ENCODE data around the gene GRID2.

The GRID2 gene

GRCh38 chr4:93370256-93370655, 1066.5 kb downstream of the GRID2 start:
- in situ Hi-C loops (cut with HindIII; ENCODE audit: low sequenced_read_pairs), result no loop called here

DNA sequence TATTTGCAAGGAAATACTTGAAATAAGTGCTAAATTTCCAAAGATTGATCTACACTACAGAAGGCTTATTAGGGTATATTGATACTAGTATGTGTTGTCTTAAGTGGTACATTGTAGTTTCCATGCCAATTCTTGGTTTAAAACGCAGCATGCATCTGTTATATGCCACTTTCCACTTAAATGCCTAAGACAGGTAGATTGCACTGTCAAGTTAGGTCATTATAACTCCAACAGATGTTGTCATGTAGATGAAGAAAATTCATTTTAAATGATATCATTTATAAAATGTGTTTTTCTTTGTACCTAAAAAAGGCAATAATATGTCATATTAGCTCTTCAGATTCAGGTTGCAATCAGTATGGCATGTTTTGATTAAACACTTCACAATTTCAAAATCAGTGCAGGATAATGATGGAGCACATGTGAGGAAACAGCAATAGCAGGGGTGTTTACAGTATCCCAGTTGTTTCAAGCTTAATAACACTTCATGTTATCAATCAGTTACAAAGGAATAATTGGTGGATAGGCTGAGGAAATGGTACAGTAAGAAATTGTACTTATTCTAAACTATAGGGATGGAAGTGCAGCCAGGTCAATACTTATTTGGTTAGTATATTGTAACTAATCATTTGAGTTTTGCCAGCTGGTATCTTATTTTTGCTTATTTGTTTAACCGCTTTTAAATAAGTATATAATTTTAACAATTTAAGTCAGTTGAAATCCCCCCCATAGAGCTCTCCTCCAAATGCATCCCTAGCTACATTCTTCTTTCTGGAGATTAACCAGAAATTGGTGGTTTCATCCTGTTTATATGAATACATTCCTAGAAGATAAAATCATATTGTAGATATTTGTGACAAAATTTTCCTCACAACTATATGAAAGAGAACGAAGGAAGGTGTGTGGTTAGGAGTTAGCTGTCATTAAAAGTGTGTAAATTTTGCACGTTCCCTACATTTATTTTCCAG, 1070.4 kb downstream of the GRID2 start:
- in situ Hi-C loops (cut with HindIII; ENCODE audit: low sequenced_read_pairs), result no loop called here

- in situ Hi-C loops (cut with HindIII; ENCODE audit: low sequenced_read_pairs), result no loop called here
Measured at GRCh38 chr4:93384241-93384640, 1080.5 kb downstream of the GRID2 start.

DNA sequence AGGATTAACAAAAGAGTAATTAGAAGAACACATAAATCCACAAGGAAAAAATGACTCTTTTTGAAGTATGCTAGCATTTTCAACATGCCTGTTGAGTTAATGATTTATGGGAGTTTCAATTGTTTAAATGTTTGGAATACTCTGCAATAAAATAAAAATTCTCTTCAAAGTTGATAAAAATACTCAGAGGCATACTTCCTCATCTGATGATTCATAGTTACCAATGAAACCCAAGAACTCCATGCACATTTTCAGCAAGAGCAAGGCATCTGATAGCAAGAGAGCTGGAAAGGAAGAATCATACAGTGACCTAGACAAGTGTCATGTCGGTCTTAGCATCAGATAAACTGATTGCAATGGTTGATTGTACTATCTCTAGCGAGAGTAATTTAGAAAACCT, 1081.1 kb downstream of the GRID2 start:
- in situ Hi-C loops (cut with HindIII; ENCODE audit: low sequenced_read_pairs), result no loop called here

GRCh38 chr4:93394545-93395081, 1090.8 kb downstream of the GRID2 start:
- in situ Hi-C loops (cut with HindIII; ENCODE audit: low sequenced_read_pairs), result no loop called here

DNA sequence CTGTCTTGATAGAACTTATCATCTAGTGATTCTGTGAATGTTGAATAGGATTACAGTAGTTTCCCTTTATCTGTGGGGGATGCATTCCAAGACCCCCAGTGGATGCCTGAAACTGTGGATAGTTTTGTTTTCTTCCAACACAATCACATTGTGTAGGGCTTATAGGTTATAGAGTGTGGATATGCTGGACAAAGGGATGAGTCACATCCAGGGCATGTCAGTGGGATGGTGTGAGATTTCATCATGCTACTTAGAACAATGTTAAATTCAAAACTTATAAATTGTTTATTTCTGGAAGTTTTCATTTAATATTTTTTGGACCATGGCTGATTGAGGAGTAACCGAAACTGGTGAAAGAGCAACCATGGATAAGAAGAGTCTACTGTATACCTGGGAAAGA, 1092.5 kb downstream of the GRID2 start:
- in situ Hi-C loops (cut with HindIII; ENCODE audit: low sequenced_read_pairs), result no loop called here

DNA sequence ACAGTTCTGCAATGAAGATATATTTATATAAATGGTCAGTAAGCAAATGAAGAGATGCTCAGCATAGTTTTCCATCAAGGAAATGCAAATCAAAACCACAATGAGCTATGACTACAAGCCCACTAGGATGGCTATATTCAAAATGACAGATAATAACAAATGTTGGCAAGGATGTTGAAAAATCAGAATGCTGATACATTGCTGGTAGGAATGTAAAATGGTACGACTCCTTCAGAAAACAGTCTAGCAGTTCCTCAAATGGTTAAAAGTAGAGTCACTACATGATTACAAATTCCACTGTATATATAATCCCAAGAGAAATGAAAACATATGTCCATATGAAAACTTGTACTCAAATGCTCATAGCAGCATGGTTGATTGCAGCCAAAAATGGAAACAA, 1099.8 kb downstream of the GRID2 start:
- in situ Hi-C loops (cut with HindIII; ENCODE audit: low sequenced_read_pairs), result no loop called here

- in situ Hi-C loops (cut with HindIII; ENCODE audit: low sequenced_read_pairs), result no loop called here
Measured at GRCh38 chr4:93407493-93408275, 1103.9 kb downstream of the GRID2 start.

DNA sequence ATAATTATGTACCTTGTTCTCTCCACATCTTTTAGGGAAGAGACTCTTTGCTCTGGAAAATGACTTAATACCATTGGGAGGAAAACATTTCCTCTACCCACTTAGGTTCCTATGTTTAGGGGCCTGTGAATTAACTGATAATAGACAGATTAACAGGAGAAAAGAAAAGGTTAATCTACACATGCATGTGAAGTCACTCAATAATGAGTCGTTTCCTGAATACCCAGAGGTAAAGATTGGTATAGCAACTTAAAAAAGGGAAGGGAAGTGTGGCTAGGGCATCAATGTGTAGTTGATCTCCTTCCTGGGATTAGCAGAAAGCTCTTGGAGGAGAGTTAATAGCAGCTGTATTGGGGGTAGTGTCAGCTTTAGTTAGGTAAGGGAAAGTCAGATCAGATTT, 1105.3 kb downstream of the GRID2 start:
- in situ Hi-C loops (cut with HindIII; ENCODE audit: low sequenced_read_pairs), result no loop called here

DNA sequence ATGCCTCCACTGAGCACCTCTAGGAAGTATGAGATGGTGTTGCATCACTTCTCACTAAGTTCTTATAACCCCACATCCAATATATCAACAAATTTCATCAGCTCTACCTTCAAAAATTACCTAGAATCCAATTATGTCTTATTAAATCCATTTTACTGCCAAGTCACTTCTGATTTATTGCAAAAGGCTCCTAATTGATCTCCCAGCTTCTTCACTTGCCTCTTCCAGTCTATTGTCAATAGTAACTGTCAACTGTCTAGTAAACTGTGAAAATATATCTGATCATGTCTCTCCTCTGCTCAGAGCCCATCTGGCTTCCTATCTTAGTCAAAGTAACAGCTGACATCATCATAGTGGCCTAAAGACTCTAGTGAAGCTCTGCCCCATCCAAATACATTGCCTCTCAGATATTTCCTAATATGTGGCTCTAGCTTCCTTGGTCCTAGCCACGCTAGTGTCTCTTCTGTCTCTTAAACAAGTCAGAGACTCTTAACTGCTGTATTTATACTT, 1110.3 kb downstream of the GRID2 start:
- in situ Hi-C loops (cut with HindIII; ENCODE audit: low sequenced_read_pairs), result no loop called here

- in situ Hi-C loops (cut with HindIII; ENCODE audit: low sequenced_read_pairs), result no loop called here
Measured at GRCh38 chr4:93416344-93417128, 1112.8 kb downstream of the GRID2 start.

GRCh38 chr4:93431371-93431770, 1127.6 kb downstream of the GRID2 start:
- in situ Hi-C loops (cut with HindIII; ENCODE audit: low sequenced_read_pairs), result no loop called here

DNA sequence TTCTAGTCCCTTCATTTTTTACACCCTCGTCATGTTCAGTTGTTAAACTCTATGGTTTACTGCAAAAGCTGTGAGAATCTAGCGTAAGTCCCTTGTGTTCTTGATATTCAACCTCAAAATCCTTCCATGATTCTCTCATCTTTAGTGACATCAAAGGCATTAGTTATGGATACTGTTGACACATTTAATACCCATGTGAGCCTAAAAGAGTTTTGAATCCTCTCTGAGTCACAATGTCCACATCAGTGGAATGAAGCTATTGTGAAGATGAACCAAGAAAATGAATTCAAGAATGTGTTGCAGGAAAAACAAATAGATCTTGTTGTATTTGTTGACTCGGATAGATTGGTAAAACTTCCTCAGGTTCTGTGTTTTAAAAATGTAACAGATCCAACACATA, 1130.1 kb downstream of the GRID2 start:
- in situ Hi-C loops (cut with HindIII; ENCODE audit: low sequenced_read_pairs), result no loop called here

DNA sequence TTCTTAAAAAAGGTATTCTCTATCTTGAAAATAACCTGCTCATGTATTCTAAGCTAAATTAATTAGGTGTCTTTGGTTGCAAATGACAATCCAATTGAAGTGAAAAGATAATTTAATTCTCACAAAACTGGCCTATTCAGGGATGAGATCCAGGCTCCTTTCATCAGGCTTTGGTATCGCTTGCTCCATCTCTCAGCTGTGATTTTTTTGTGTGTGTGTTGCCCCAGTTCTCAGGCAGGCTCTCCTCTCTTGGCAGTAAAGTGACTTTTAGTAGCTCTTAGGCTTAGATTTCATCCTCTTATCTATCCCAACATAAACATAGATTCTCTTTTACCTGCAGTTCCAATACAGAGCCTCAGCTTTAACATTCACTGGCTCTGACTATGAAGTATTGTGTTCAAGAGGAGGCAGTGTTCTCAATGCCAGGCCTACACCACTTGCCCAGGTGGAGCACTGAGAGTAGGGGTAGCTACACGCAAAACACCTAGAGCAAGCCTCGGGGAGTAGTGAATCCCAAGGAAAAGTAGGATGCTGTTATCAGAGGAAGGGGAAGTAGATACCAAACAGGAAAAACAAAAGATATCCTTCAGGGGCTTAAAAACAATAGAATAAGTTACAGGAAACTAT, 1132.3 kb downstream of the GRID2 start:
- in situ Hi-C loops (cut with HindIII; ENCODE audit: low sequenced_read_pairs), result no loop called here

GRCh38 chr4:93437991-93438390, 1134.2 kb downstream of the GRID2 start:
- in situ Hi-C loops (cut with HindIII; ENCODE audit: low sequenced_read_pairs), result no loop called here

DNA sequence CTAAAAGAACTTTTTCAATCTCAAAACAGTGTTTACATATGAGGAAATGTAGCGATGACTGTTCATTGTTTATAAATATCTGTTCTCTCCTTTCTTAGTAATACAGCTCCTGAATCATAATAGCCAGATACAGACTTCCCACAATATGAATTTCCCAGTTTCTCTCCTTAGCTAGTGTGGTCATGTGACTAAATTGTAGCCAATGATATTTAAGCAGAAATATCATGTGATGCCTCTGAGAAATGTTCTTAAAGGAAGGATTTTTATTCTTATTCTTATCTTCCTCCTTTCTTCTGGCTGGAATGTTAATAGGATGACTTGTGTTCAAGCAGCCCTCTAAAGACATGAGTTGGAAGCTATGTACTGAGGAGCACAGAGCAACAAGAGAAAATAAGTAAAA, 1141.1 kb downstream of the GRID2 start:
- in situ Hi-C loops (cut with HindIII; ENCODE audit: low sequenced_read_pairs), result no loop called here

- in situ Hi-C loops (cut with HindIII; ENCODE audit: low sequenced_read_pairs), result no loop called here
Measured at GRCh38 chr4:93446038-93446437, 1142.3 kb downstream of the GRID2 start.

DNA sequence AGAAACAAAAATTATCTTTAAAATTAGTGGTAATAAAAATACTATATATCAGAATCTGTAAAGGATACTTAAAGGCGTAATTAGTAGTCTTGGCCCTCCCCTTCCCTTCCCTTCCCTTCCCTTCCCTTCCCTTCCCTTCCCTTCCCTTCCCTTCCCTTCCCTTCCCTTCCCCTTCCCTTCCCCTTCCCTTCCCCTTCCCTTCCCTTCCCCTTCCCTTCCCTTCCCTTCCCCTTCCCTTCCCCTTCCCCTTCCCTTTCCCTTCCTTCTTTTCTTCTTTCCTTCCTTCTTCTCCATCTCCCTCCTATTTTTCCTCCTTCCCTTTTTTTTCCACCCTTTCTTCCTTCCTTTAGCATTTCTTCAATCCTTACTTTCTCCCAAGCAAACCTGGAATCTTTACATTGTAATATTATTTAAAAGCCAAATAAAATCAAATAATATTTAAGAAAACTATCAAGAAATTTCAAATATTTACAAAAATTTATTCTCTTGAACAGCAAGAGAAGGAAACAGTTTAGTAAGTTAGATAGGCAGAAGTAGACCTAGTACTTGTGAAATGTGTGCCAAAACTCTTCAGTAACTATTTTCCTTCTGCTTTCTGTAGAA, 1145.0 kb downstream of the GRID2 start:
- in situ Hi-C loops (cut with HindIII; ENCODE audit: low sequenced_read_pairs), result no loop called here

GRCh38 chr4:93451954-93452353, 1148.2 kb downstream of the GRID2 start:
- in situ Hi-C loops (cut with HindIII; ENCODE audit: low sequenced_read_pairs), result no loop called here

DNA sequence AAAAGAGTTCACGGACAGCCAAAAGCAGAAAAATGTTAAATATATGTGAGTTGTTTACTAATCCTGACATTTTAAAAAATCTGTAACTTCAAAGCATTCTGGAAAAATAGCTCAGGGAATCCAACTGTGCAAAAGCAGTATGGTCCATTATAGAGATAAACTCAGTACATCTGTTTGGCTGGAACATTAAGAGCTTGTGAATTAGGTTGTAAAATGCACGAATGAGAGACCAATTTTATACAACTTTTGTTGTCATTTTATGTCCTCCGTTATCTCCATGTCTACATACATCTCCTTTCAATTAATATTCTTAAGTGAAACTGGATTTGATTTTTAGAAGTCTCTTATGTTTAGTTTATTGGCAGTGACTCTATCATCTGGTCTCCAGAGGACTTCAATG, 1157.8 kb downstream of the GRID2 start:
- in situ Hi-C loops (cut with HindIII; ENCODE audit: low sequenced_read_pairs), result no loop called here
